GM19239 (cell line): Measurements from ENCODE around the gene GSTP1.
"Not testable (repeated sequence)": the region's sequence is repeated elsewhere in the genome, so short reads cannot be mapped to it uniquely, and the experiment has no call there.

ENCODE experiments used
- DNase-seq: peaks from one replicate; pipeline ENCODE4 v3.0.0; 2011; ENCODE audit warnings: low spot score; ENCODE audit not compliant: insufficient read length
- FAIRE-seq: peaks from 2 replicates; lab custom pipeline; 2011; peaks lifted over from hg19 to GRCh38; lab: Jason Lieb, UNC

Gene GSTP1

DNA sequence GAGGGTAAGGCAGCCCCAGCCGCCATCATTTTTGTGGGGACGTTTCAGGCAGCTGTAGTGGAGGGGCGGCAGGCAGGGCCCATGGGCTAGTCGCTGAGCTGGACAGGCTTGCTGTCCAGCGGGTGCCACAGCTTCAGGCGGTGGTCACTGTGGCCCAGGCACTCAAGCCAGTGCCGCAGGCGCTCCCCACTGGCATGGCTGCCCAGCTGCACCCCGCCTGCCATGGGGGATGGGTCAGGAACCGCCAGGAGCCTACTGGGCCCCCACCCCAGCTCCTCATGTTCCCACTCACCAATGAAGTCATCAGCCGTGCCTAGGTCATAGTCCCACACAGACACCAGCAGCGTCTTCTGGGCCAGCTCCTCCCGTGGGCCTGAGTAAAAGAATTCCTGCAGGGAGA lies 29.1 kb downstream of the GSTP1 start:
- DNase-seq (no peak), FAIRE-seq (no peak)

GRCh38 chr11:67613313-67613959 lies 29.8 kb downstream of the GSTP1 start:
- DNase-seq: no peak
- FAIRE-seq: no peak

DNA sequence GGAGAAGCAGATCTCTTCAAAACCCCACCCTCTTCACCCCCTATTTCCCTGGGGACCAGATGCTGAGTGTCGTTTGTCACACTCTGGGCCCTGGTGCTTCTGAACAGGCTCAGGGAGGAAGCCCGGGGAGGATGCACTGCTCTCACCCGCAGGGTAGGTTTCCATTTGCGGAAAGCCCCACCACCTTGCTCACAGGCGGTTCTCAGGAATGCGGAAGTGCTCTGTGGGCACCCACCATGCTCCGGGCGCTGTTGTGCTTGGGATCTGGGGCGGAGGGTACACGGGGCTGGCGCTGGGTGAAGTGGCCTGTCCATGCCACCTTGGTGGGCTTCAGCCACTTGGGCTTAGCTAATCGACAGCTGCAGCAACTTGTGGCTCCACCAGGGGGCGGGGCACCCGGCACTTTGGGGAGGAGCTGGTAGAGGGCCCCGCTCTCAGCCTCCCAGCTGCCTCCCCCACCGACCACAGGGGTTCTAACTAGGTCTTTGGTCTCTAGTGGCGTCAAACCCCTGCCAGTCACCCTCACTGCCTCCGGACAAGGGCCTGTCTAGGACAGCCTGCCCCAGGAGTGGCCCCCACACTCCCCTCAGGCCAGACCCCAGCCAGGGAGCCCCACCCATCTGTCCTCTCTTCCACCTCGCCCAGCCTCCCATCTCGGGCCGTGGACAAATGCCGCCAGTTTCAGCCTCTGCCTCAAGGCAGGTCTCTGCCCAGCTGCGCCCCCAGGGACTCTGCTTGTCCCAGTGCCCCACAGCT lies 30.5 kb downstream of the GSTP1 start:
- FAIRE-seq (peak; percentile 92), DNase-seq (peak; percentile 90)

GRCh38 chr11:67614730-67615714 lies 31.4 kb downstream of the GSTP1 start:
- DNase-seq: peak; percentile 63
- no peak for FAIRE-seq

DNA sequence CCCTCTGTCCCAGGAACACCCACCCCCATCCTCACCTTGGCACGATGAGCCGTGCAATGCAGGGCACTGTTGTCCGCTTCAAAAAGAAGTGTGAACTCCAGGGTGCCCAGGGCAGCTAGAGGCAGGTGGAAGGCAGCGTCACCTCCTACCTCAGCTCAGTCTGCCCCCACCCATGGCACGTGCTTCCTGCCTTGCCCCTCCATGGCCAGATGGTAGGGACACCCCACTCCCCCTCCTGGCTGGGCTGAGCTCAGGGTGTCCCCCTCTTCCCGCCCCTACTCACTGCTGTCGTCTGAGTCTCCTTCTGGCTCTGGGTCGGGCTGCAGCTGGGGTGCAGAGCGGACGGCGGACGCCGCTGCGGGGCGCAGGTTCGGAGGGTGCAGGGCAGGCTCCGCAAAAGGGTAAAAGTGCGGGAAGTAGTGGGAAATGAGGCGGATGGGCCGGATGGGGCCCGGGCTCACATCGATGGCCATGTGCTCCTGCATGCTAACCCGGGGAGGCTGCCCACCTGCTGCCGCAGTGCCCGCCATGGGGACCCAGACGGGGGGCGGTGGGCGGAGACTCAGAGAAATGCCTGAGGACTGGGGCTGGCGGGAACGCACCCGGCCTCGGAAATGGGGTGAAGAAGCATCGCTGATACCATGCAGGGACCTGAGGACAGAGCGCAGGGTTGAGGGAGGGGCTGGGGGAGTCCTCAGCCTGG lies 32.3 kb downstream of the GSTP1 start:
- FAIRE-seq (no peak), DNase-seq (no peak)

DNA sequence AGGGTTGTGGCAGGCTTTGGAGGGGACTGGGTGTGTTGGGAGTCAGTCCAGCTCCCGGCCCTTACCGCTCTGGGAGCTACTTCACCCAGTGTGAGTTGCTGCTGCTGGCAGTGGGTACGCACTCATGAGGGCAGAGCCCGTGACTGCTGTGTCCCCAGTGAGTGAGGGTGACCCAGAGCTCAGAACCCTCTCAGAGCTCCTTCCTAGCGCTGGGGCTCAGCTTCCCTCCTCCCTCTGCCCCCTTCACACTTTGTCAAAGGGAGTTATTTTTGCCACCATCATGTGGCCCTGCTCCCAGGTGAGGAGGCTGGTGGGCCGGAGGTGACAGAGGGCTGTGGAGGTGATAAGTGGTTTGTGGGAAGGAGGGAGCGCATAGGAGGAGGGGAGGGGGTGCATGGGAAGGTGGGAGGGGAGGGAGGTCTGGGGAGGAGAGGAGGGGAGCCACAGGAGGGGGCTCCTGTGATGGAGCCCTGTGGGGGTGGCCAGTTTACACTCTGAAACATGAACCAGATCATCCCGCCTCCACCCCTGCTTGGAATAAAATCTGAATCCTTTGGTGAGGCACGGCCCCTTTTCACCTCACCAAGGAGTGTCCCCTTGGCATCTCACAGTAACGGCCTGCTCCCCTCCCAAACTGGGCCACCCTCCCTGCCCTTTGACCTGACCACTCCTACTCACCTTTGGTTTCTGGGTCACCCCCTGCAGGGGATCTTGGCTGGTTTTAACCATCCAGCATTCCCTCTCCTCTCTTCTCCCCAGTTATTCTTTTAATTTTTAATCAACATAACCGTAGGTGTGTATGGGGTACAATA lies 33.0 kb downstream of the GSTP1 start:
- no peak for FAIRE-seq

GRCh38 chr11:67617243-67617953 lies 33.8 kb downstream of the GSTP1 start:
- no peak for FAIRE-seq

More for the DNA sequence above, 33.0 kb downstream of the GSTP1 start:
- DNase-seq: no peak

DNA sequence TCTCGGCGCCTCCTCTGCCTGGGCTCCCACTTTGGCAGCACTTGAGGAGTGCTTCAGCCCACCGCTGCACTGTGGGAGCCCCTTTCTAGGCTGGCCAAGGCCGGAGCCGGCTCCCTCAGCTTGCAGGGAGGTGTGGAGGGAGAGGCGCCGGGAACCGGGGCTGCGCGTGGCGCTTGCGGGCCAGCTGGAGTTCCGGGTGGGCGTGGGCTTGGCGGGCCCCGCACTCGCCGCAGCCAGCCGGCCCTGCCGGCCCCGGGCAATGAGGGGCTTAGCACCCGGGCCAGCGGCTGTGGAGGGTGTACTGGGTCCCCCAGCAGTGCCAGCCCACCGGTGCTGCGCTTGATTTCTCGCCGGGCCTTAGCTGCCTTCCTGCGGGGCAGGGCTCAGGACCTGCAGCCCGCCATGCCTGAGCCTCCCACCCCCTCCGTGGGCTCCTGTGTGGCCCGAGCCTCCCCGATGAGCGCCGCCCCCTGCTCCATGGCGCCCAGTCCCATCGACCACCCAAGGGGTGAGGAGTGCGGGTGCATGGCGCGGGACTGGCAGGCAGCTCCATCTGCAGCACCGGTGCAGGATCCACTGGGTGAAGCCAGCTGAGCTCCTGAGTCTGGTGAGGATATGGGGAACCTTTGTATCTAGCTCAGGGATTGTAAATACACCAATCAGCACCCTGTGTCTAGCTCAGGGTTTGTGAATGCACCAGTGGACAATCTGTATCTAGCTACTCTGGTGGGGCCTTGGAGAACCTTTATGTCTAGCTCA lies 35.5 kb downstream of the GSTP1 start:
- DNase-seq, FAIRE-seq: not testable (repeated sequence)

More at GRCh38 chr11:67617243-67617953, 33.8 kb downstream of the GSTP1 start:
- no peak for DNase-seq

DNA sequence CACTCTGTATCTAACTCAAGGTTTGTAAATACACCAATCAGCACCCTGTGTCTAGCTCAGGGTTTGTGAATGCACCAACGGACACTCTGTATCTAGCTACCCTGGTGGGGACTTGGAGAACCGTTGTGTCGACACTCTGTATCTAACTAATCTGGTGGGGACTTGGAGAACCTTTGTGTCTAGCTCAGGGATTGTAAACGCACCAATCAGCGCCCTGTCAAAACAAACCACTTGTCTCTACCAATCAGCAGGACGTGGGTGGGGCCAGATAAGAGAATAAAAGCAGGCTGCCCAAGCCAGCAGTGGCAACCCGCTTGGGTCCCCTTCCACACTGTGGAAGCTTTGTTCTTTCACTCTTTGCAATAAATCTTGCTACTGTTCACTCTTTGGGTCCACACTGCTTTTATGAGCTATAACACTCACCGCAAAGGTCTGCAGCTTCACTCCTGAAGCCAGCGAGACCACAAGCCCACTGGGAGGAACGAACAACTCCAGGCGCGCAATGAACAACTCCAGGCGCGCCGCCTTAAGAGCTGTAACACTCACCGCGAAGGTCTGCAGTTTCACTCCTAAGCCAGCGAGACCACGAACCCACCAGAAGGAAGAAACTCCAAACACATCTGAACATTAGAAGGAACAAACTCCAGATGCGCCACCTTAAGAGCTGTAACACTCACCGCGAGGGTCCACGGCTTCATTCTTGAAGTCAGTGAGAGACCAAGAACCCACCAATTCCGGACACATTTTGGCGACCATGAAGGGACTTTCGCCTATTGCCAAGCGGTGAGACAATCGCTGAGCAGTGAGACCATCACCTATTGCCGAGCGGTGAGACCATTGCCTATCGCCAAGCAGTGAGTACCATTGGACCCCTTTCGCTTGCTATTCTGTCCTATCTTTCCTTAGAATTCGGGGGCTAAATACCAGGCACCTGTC lies 36.3 kb downstream of the GSTP1 start:
- FAIRE-seq, DNase-seq: not testable (repeated sequence)

DNA sequence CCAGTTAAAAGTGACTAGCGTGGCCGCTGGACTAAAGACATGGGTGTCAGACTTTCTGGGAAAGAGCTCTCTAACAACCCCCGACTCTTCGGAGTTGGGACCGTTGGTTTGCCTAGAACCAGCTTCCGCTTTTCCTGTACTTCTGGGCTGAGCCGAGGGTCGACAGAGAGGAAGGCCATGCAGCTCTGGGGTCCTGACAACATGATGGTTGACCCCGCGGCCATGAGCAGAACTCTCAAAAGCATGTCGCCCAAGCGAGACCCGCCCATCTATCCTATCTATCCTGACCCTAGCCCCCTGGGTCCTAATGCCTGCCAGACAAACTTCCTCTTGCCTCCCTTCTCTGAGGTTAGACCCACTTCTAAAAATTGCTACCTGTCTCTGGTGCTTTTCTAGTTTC lies 37.0 kb downstream of the GSTP1 start:
- FAIRE-seq, DNase-seq: not testable (repeated sequence)

GRCh38 chr11:67621928-67622327 lies 38.3 kb downstream of the GSTP1 start:
- FAIRE-seq, DNase-seq: not testable (repeated sequence)

- not testable (repeated sequence) for DNase-seq, FAIRE-seq
Measured at GRCh38 chr11:67622905-67623304, 39.3 kb downstream of the GSTP1 start.

DNA sequence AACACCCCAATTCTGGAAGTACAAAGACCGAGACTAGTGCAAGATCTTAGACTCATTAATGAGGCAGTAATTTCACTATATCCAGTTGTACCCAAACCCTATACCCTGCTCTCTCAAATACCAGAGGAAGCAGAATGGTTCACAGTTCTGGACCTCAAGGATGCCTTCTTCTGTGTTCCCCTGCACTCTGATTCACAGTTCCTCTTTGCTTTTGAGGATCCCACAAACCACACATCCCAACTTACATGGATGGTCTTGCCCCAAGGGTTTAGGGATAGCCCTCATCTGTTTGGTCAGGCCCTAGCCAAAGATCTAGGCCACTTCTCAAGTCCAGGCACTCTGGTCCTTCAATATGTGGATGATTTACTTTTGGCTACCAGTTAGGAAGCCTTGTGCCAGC lies 40.2 kb downstream of the GSTP1 start:
- FAIRE-seq, DNase-seq: not testable (repeated sequence)

- DNase-seq, FAIRE-seq: not testable (repeated sequence)
Measured at GRCh38 chr11:67626131-67626833, 42.7 kb downstream of the GSTP1 start.

- DNase-seq (no peak), FAIRE-seq (no peak)
Measured at GRCh38 chr11:67626970-67627369, 43.4 kb downstream of the GSTP1 start.

DNA sequence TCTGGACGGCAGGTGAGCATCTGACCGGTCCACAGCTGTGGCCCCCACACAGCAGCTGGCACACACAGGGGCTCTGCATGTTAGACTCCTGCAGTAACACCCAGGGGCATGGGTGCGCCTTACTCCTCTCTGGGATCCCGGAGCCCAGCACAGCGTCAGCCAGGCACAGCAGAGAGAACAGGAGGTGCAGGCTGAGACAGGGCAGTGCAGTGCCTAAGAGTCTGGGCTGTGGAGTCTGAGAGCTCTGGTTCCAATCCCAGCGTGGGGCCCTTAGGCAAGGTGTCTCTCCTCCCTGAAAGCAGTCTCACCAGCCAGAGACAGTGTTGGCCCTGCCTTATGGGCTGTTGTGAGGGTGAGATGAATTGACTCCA lies 43.8 kb downstream of the GSTP1 start:
- FAIRE-seq: no peak

More for the DNA sequence above, 43.8 kb downstream of the GSTP1 start:
- no peak for DNase-seq
